ENCODE results near the gene DRC3. TPM values are rescaled to one million over a fixed set of nuclear protein-coding genes. Genes with fewer than 3 reads are reported as not detected.
A peak's percentile ranks its signal among the peaks of the same experiment; 100 is the strongest.
"Not testable (repeated sequence)": the region's sequence is repeated elsewhere in the genome, so short reads cannot be mapped to it uniquely, and the experiment has no call there.

Gene DRC3
- total RNA-seq, 1 donor from 2014 or later, result 3.3 TPM

DNA sequence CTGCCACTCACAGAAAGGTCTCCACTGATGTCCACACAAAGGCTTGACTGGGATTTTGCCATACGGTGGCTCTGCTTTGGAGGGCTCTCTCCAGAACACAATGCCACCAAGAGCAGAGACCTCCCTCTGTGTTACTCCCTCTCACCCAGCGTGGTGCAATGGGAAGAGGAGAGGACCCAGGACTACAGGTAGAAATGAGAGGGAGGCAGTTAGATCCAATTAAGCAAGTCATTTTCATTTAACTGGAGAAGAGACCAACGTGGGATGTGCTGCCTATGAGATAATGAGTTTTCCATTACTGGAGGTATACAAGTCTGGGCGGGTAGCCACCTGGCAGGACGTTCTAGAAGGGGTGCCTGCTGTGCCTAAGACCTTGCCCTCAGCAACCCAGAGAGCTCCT is 34.7 kb upstream of the DRC3 start:
- intact Hi-C loops (cut with DNase I), result no loop called here
- Histone ChIP-seq H3K36me3 (no peaks in the 10 kb centered on the region), H3K9me3 (no peaks in the 10 kb centered on the region), H3K27me3 (no peaks in the 10 kb centered on the region), H3K27ac (no peak overlapping the region), H3K4me3 (no peak overlapping the region), H3K4me1 (peaks cover 56% of the 10 kb centered on the region)
- DNase-seq, result no peak
- TF ChIP-seq, protein P1, sequence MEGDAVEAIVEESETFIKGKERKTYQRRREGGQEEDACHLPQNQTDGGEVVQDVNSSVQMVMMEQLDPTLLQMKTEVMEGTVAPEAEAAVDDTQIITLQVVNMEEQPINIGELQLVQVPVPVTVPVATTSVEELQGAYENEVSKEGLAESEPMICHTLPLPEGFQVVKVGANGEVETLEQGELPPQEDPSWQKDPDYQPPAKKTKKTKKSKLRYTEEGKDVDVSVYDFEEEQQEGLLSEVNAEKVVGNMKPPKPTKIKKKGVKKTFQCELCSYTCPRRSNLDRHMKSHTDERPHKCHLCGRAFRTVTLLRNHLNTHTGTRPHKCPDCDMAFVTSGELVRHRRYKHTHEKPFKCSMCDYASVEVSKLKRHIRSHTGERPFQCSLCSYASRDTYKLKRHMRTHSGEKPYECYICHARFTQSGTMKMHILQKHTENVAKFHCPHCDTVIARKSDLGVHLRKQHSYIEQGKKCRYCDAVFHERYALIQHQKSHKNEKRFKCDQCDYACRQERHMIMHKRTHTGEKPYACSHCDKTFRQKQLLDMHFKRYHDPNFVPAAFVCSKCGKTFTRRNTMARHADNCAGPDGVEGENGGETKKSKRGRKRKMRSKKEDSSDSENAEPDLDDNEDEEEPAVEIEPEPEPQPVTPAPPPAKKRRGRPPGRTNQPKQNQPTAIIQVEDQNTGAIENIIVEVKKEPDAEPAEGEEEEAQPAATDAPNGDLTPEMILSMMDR (IDR thresholded peaks at IDR 0.05), result no peak
- no peak for ATAC-seq

DNA sequence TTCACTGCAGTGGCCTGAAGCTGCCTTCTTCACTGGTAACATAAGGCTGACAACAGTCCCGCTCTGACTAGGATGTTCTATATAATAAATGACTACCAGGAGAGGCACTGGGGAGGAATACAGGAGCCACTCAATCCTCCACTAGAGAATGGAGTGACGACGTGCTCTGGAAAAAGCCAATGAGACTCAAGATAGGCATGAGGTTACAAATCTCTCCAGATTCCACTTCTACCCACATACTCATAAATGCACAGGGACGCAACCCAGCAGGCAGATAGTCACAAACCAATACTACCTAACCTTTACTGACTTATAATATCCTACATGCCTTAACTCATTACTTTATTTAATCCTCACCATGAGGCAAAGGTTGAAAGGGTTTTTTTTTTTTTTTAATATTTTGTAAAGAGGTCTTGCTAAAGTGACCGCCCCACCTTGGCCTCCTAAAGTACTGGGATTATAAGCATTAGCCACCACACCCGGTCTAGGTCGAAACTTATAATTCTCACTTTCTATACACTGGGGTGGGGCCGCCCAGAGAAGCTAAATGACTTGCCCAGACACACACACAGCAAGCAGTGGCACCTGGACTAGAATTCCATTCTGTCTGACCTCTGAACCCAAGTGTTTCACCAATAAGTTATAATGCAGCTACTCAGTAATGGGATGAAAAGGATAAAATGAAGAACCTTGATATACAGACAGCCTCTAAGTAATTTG is 34.1 kb upstream of the DRC3 start:
- H3K27me3 ChIP-seq, result no peaks in the 10 kb centered on the region
- ATAC-seq (peak; percentile 21), DNase-seq (no peak)
- H3K36me3 ChIP-seq, result no peaks in the 10 kb centered on the region
- H3K4me3 ChIP-seq, result no peak overlapping the region
- peaks cover 62% of the 10 kb centered on the region for H3K4me1 ChIP-seq
- H3K9me3 ChIP-seq, result no peaks in the 10 kb centered on the region
- H3K27ac ChIP-seq, result no peak overlapping the region
- intact Hi-C loops (cut with DNase I), result no loop called here
- TF ChIP-seq, protein P1 (IDR thresholded peaks at IDR 0.05), result no peak

GRCh38 chr17:17939941-17940340 is 32.7 kb upstream of the DRC3 start:
- H3K27ac ChIP-seq; intact Hi-C loops (cut with DNase I); H3K9me3 ChIP-seq; ATAC-seq; H3K4me3 ChIP-seq; H3K36me3 ChIP-seq; H3K27me3 ChIP-seq; DNase-seq: not testable (repeated sequence)
- peaks cover 59% of the 10 kb centered on the region for H3K4me1 ChIP-seq

GRCh38 chr17:17940441-17940911 is 32.2 kb upstream of the DRC3 start:
- H3K27ac ChIP-seq, result no peak overlapping the region
- TF ChIP-seq, protein P1 (IDR thresholded peaks at IDR 0.05), result no peak
- H3K27me3 ChIP-seq, result no peaks in the 10 kb centered on the region
- H3K4me1 ChIP-seq, result peaks cover 54% of the 10 kb centered on the region
- DNase-seq (no peak), ATAC-seq (no peak)
- intact Hi-C loops (cut with DNase I), result no loop called here
- no peak overlapping the region for H3K4me3 ChIP-seq
- H3K36me3 ChIP-seq, result no peaks in the 10 kb centered on the region
- H3K9me3 ChIP-seq, result no peaks in the 10 kb centered on the region

DNA sequence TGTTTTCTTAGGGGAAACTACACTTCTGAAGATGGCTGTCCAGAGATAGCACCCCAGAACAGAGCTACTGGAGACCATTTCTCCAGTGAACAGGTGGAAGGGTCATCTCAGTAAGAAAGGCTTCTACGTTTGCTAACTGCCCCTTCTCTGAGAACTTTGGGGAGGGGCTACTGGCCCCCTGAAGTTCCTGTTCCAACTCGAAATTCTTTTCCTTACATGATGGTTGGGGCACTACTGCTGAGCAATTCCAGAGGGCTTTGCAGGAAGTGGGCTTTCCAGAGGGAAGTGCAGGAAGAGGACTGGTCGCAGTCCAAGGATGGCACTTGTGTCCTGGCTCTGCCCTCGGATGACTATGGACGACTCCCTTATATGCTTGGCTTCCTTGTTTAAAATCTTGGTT is 31.6 kb upstream of the DRC3 start:
- DNase-seq (no peak), ATAC-seq (no peak)
- Histone ChIP-seq H3K36me3 (no peaks in the 10 kb centered on the region), H3K4me3 (no peak overlapping the region), H3K4me1 (peaks cover 50% of the 10 kb centered on the region), H3K9me3 (no peaks in the 10 kb centered on the region), H3K27me3 (no peaks in the 10 kb centered on the region), H3K27ac (peak overlapping the region; percentile 72)
- TF ChIP-seq, protein P1 (IDR thresholded peaks at IDR 0.05), result no peak
- intact Hi-C loops (cut with DNase I), result no loop called here

DNA sequence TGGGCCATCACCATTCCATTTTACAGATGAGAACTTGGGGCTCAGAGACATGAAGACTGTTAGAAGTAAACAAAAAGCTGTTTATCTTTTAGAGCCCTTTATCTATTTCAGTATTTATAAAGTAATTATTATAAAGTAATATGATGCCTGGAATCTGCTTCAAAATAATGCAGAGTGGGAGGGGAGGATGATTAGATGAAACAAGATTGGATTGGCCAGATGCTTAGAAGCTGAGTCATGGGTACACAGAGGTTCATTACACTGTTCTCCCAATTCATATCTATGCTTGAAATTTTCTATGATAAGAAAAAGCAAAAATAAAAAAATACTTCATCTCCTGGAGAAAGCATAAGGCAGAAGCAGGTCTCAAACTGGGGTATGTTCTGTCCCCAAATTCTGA is 29.8 kb upstream of the DRC3 start:
- DNase-seq, result no peak
- intact Hi-C loops (cut with DNase I), result no loop called here
- Histone ChIP-seq H3K9me3 (no peaks in the 10 kb centered on the region), H3K27me3 (no peaks in the 10 kb centered on the region), H3K27ac (peak overlapping the region; percentile 72), H3K4me1 (peaks cover 37% of the 10 kb centered on the region), H3K4me3 (no peak overlapping the region), H3K36me3 (no peaks in the 10 kb centered on the region)
- peak; percentile 49 for ATAC-seq
- TF ChIP-seq, protein P1 (IDR thresholded peaks at IDR 0.05), result no peak

Measured in upper lobe of right lung (tissue), 1 donor.